Stimulated activated CD4-positive, alpha-beta T cell treated with anti-CD3 and anti-CD28 coated beads, Interleukin-12 subunit alpha, Interleukin-12 subunit beta, amount 100 ng/mL, for 24 hours (primary cell): ENCODE measurements around the gene FAM3A.

Experiments used
- DNase-seq, 2 experiments: peaks; one replicate each; pipeline ENCODE4 v3.0.0-alpha.2; 2020; ENCODE audit warnings: low read depth in 2 of 2

FAM3A gene

GRCh38 chrX:154459832-154460231, 56.2 kb downstream of the FAM3A start:
- DNase-seq = no peak

GRCh38 chrX:154458954-154459778, 56.9 kb downstream of the FAM3A start:
- DNase-seq = no peak

DNA sequence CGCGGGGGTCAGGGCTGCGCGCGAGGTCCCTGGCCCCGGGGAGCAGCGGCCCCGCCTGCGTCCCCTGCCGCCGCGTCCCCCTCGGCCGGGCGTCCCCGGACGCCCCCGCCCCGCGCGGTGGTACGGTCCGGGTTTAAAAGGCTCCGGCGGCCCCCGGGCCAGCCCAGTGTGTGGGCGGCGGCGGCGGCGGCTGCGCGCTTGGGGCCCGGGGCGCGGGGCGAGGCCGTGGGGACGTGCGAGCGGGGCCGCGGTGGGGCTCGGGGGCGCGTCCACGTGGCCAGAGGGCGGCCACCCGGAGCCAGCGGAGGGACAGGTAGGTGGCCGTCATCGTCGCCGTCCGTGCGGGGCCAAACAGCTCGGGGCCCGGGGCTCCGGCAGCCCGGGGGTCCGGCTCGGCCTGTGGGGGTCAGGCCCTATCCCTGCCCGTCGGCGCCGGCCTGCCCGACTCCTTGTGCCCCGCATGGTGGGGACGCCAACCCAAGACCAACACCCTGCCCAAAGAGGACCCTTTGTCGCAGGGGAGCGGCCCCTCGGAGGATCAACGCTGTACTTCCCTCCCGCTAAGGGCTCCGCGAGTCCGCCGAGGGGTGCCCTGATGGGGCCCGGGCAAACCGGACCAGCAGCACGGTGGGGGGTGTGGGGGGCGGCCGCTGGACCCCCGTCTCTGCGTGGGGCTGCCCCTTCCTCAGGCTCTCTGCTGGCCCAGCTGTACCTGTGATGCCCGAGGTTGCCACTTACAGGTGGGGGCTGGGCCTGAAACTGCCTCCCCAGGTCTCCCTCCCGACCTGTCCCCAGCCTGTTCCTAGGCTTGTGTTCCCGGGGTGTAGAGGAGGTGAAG, 57.7 kb downstream of the FAM3A start, which contains the start of gene PLXNA3:
Gene PLXNA3 (plus strand): TSS at position 166 of the 838 bp plus-strand sequence. CDS start 1,903 bp downstream, outside the sequence.
- no peak for DNase-seq

DNA sequence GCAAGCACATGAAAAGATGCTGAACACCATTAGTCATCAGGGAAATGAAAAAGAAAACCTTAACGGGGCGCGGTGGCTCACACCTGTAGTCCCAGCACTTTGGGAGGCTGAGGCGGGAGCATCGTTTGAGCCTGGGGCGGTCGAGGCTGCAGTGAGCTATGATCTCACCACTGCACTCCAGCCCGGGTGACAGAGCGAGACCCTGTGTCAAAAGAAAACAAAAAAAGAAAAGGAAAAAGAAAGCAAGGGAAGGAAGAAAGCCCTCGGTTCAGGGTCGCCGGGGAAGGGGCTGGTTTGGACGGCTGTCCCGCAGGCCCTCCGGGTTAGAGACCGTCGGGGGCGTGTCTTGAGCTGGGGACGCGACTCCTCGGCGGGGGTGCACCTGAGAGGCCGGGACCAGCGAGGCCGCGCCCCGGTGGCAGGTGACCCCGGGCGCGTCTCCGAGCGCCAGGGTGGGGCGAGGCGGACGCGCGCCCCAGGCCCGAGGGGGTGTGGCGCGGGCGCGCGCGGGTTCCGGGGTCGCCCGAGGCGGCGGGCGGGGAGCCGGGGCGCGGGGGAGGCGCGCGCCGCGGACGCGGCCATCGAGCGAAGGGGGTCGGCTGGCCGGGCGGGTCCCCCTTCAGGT, 58.4 kb downstream of the FAM3A start:
- no peak for DNase-seq
